NCI-H2227 treated with DMSO at 0.1 percent for 48 hours (cell line): Measurements from ENCODE around the gene HOXA10.

Experiments used
- DNase-seq: peaks from one replicate; lab custom pipeline; 2025; lab: John Stamatoyannopoulos, UW

Gene HOXA10

GRCh38 chr7:27203964-27204594 is 30.0 kb upstream of the HOXA10 start:
- no peak for DNase-seq

GRCh38 chr7:27203365-27203953 is 29.3 kb upstream of the HOXA10 start:
- no peak for DNase-seq

- DNase-seq: no peak
These were observed 28.7 kb upstream of the HOXA10 start for GRCh38 chr7:27202862-27203134.

GRCh38 chr7:27202018-27202861 is 28.1 kb upstream of the HOXA10 start:
- no peak for DNase-seq

GRCh38 chr7:27201580-27202017 is 27.5 kb upstream of the HOXA10 start:
- no peak for DNase-seq

GRCh38 chr7:27200761-27201579 is 26.9 kb upstream of the HOXA10 start:
- DNase-seq: no peak

GRCh38 chr7:27199849-27200760 is 26.0 kb upstream of the HOXA10 start, which contains the start of gene HOXA13:
TSS of gene HOXA13 (minus strand) at chr7:27200091. CDS start at chr7:27200077, 14 bp downstream.
- DNase-seq: no peak

GRCh38 chr7:27198871-27199801 is 25.0 kb upstream of the HOXA10 start:
- no peak for DNase-seq

- no peak for DNase-seq
These were observed 24.2 kb upstream of the HOXA10 start for GRCh38 chr7:27198138-27198841.

- DNase-seq: no peak
These were observed 23.3 kb upstream of the HOXA10 start for GRCh38 chr7:27197137-27198042.

GRCh38 chr7:27196287-27196767 is 22.2 kb upstream of the HOXA10 start:
- peak; percentile 67 for DNase-seq

GRCh38 chr7:27194686-27195379 is 20.7 kb upstream of the HOXA10 start:
- no peak for DNase-seq

GRCh38 chr7:27194002-27194352 is 19.9 kb upstream of the HOXA10 start:
- no peak for DNase-seq

- no peak for DNase-seq
These were observed 19.3 kb upstream of the HOXA10 start for GRCh38 chr7:27193335-27194001.

GRCh38 chr7:27192546-27193334 is 18.6 kb upstream of the HOXA10 start:
- DNase-seq: no peak

GRCh38 chr7:27191833-27192545 is 17.9 kb upstream of the HOXA10 start:
- DNase-seq: no peak
